HG03571 (cell line): ENCODE measurements around the gene RCBTB2.
"Not testable (repeated sequence)": the region's sequence is repeated elsewhere in the genome, so short reads cannot be mapped to it uniquely, and the experiment has no call there.

ENCODE experiments used
- ATAC-seq: cut with Tn5 transposase; IDR thresholded peaks from one replicate; pipeline ENCODE4 v1.9.1; 2021; ENCODE audit not compliant: unreplicated experiment

RCBTB2 gene

GRCh38 chr13:48457578-48458242, 75.2 kb downstream of the RCBTB2 start:
- ATAC-seq = no peak

GRCh38 chr13:48456546-48456945, 76.3 kb downstream of the RCBTB2 start:
- no peak for ATAC-seq

GRCh38 chr13:48451196-48451595, 81.7 kb downstream of the RCBTB2 start:
- ATAC-seq = not testable (repeated sequence)

- no peak for ATAC-seq
These were observed 83.2 kb downstream of the RCBTB2 start for GRCh38 chr13:48449656-48450055.

DNA sequence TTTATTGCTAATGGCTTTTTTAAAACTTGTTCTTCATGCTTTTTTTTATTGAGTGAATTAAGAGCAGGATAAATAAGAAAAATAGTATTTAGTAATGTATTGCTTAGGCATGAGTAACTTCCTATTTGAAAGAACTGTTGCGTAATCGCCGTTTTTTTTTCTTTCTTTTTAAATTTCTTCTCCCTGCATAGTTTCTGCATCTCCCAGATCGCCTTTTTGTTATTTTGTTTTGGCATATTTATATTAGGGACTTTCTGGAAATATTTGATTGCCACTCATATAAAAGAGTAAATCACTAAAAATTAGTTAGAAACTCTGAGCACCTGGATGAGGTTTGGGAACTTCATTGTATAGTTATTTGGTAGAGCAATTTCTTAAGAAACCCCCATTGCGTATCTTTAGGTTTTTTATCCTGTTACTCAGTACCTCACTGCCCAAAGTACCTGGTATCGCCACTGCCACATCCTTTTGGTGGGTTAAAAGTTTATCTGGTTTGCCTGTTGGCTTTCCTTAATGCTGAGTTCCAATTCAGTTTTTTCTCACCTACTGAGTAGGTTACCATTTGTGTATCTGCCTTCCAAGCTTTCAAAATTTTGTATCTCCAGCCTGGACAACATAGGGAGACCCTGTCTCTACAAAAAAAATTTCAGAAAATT, 83.8 kb downstream of the RCBTB2 start:
- no peak for ATAC-seq

- no peak for ATAC-seq
These were observed 84.5 kb downstream of the RCBTB2 start for GRCh38 chr13:48448285-48448958.

GRCh38 chr13:48446464-48446863, 86.4 kb downstream of the RCBTB2 start:
- no peak for ATAC-seq

DNA sequence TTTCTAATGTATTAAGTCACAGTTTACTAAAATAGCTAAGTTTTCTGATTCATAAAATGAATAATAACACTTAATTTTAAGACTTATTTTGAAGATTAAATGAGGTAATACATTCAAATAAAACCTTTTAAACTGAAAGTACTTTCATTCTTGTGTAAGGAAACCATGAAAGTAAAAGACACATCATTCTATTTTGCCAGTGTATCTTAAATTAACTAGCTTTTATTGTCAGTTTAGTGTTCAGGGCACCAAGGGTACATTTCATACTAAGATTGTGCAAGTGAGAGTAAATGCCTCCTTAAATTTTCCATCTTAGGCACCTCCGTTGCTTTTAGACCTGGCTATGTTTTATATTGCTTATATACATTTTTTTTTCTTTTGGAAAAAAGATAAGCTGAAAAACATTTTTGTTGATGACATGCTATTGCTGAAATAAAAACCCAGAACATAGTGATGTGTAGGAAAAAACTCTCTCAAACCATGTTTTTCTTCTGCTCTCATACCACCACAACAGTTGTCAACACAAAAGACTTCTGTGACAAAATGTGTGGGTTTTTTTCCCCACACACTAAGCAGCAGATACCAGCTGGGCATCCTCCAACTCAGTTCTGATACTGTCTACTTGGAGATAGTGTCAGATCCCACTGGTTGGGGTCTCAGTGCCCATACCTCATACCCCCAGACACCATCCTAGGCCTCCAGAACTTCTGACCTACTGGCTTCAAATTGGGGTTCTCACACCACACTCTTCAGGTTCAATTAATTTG, 89.3 kb downstream of the RCBTB2 start:
- ATAC-seq = no peak
